Measurements from ENCODE around the gene RFTN1. TPM values are rescaled to one million over a fixed set of nuclear protein-coding genes. Genes with fewer than 3 reads are reported as not detected.
A peak's percentile ranks its signal among the peaks of the same experiment; 100 is the strongest.

Gene RFTN1
- total and polyA plus RNA-seq, 2 donors from 2014 or later = 15.3 to 34.1 TPM

- Histone ChIP-seq H3K9me3 (ENCODE audit: control insufficient read depth in 2 of 3, insufficient read depth in 1 of 3, low read length in 3 of 3) (no peaks in the 10 kb centered on the region), H3K9ac (ENCODE audit: low read length in 3 of 3) (no peak overlapping the region), H3K36me3 (ENCODE audit: control insufficient read depth in 2 of 3, insufficient read depth in 3 of 3, low read length in 3 of 3) (no peaks in the 10 kb centered on the region), H3K4me1 (ENCODE audit: control insufficient read depth in 2 of 3, insufficient read depth in 2 of 3, low read depth in 1 of 3, low read length in 3 of 3) (peaks cover 12 to 20% (median 13%) of the 10 kb centered on the region in 3 donors), H3K4me3 (ENCODE audit: low read length in 3 of 3) (no peak overlapping the region), H3K27me3 (ENCODE audit: control insufficient read depth, insufficient read depth, low read length) (no peaks in the 10 kb centered on the region), H3K27ac (ENCODE audit: low read depth in 2 of 2, low read length in 2 of 2) (no peak overlapping the region)
- TF ChIP-seq CTCF (IDR thresholded peaks at IDR 0.05; ENCODE audit: borderline replicate concordance, extremely low read depth, insufficient read depth) = no peak
- DNase-seq (no peak), FAIRE-seq (no peak)
- intact Hi-C loops (cut with DNase I) = no loop called here
These were observed 35.0 kb downstream of the RFTN1 start for GRCh38 chr3:16478516-16478915.

GRCh38 chr3:16477521-16477920 is 36.0 kb downstream of the RFTN1 start:
- DNase-seq = no peak
- Histone ChIP-seq H3K27me3 (ENCODE audit: control insufficient read depth, insufficient read depth, low read length) (no peaks in the 10 kb centered on the region), H3K27ac (ENCODE audit: low read depth in 2 of 2, low read length in 2 of 2) (no peak overlapping the region), H3K4me1 (ENCODE audit: control insufficient read depth in 2 of 3, insufficient read depth in 2 of 3, low read depth in 1 of 3, low read length in 3 of 3) (peaks cover 8 to 19% (median 10%) of the 10 kb centered on the region in 3 donors), H3K36me3 (ENCODE audit: control insufficient read depth in 2 of 3, insufficient read depth in 3 of 3, low read length in 3 of 3) (no peaks in the 10 kb centered on the region), H3K4me3 (ENCODE audit: low read length in 3 of 3) (no peak overlapping the region), H3K9ac (ENCODE audit: low read length in 3 of 3) (no peak overlapping the region), H3K9me3 (ENCODE audit: control insufficient read depth in 2 of 3, insufficient read depth in 1 of 3, low read length in 3 of 3) (no peaks in the 10 kb centered on the region)
- intact Hi-C loops (cut with DNase I) = no loop called here
- TF ChIP-seq CTCF (IDR thresholded peaks at IDR 0.05; ENCODE audit: borderline replicate concordance, extremely low read depth, insufficient read depth) = no peak
- no peak for FAIRE-seq

- H3K36me3 ChIP-seq (ENCODE audit: control insufficient read depth in 2 of 3, insufficient read depth in 3 of 3, low read length in 3 of 3) = no peaks in the 10 kb centered on the region
- no peak overlapping the region for H3K4me3 ChIP-seq (ENCODE audit: low read length in 3 of 3)
- TF ChIP-seq CTCF (IDR thresholded peaks at IDR 0.05; ENCODE audit: borderline replicate concordance, extremely low read depth, insufficient read depth) = no peak
- H3K9ac ChIP-seq (ENCODE audit: low read length in 3 of 3) = no peak overlapping the region
- no peaks in the 10 kb centered on the region for H3K9me3 ChIP-seq (ENCODE audit: control insufficient read depth in 2 of 3, insufficient read depth in 1 of 3, low read length in 3 of 3)
- no peak for DNase-seq
- H3K4me1 ChIP-seq (ENCODE audit: control insufficient read depth in 2 of 3, insufficient read depth in 2 of 3, low read depth in 1 of 3, low read length in 3 of 3) = peaks cover 4 to 14% (median 5%) of the 10 kb centered on the region in 3 donors
- FAIRE-seq = no peak
- no peak overlapping the region for H3K27ac ChIP-seq (ENCODE audit: low read depth in 2 of 2, low read length in 2 of 2)
- H3K27me3 ChIP-seq (ENCODE audit: control insufficient read depth, insufficient read depth, low read length) = no peaks in the 10 kb centered on the region
- intact Hi-C loops (cut with DNase I) = no loop called here
These were observed 36.4 kb downstream of the RFTN1 start for GRCh38 chr3:16477056-16477455.

- no peak overlapping the region for H3K9ac ChIP-seq (ENCODE audit: low read length in 3 of 3)
- no peak for TF ChIP-seq CTCF (IDR thresholded peaks at IDR 0.05; ENCODE audit: borderline replicate concordance, extremely low read depth, insufficient read depth)
- peak in 2 of 5 donors; percentile 61 to 86 for DNase-seq
- intact Hi-C loops (cut with DNase I) = no loop called here
- no peak overlapping the region for H3K27ac ChIP-seq (ENCODE audit: low read depth in 2 of 2, low read length in 2 of 2)
- FAIRE-seq = no peak
- H3K9me3 ChIP-seq (ENCODE audit: control insufficient read depth in 2 of 3, insufficient read depth in 1 of 3, low read length in 3 of 3) = no peaks in the 10 kb centered on the region
- H3K27me3 ChIP-seq (ENCODE audit: control insufficient read depth, insufficient read depth, low read length) = no peaks in the 10 kb centered on the region
- no peaks in the 10 kb centered on the region for H3K36me3 ChIP-seq (ENCODE audit: control insufficient read depth in 2 of 3, insufficient read depth in 3 of 3, low read length in 3 of 3)
- H3K4me3 ChIP-seq (ENCODE audit: low read length in 3 of 3) = no peak overlapping the region
- H3K4me1 ChIP-seq (ENCODE audit: control insufficient read depth in 2 of 3, insufficient read depth in 2 of 3, low read depth in 1 of 3, low read length in 3 of 3) = peaks cover 0 to 10% (median 1%) of the 10 kb centered on the region in 3 donors
These were observed 36.9 kb downstream of the RFTN1 start for GRCh38 chr3:16476636-16477035.
